Left lung (tissue), 10 donors: ENCODE data around the gene ZSWIM6. TPM values are rescaled to one million over a fixed set of nuclear protein-coding genes. Genes with fewer than 3 reads are reported as not detected.

ENCODE experiments used
- ATAC-seq: fragments of 200-7000 bp; cut with Tn5 transposase; one replicate; pipeline ENCODE4 v1.9.1; 2020; ENCODE audit warnings: moderate library complexity
- DNase-seq, 4 donors: peaks; one replicate each; pipeline ENCODE4 v3.0.0-alpha.2; 2013 to 2020
- H3K27ac ChIP-seq, 2 donors: fragments of 200-600 bp; sonication (generic) in 1 of 2; one replicate each; pipeline versions ENCODE4 v1.5.0 to v1.8.0; 2020 to 2021
- H3K27me3 ChIP-seq, 2 donors: fragments of 200-600 bp; sonication (generic) in 1 of 2; one replicate each; pipeline versions ENCODE4 v1.5.0 to v1.8.0; 2020 to 2021
- H3K36me3 ChIP-seq, 2 donors: fragments of 200-600 bp; sonication (generic) in 1 of 2; one replicate each; pipeline versions ENCODE4 v1.5.0 to v1.8.0; 2020 to 2021
- H3K4me1 ChIP-seq, 2 donors: fragments of 200-600 bp; one replicate each; pipeline ENCODE4 v1.8.0; 2021
- H3K4me3 ChIP-seq, 2 donors: fragments of 200-600 bp; sonication (generic) in 1 of 2; one replicate each; pipeline versions ENCODE4 v1.5.0 to v1.8.0; 2020 to 2021; ENCODE audit warnings: mild to moderate bottlenecking in 1 of 2
- H3K9me3 ChIP-seq, 2 donors: fragments of 200-600 bp; sonication (generic) in 1 of 2; one replicate each; pipeline versions ENCODE4 v1.5.0 to v1.8.0; 2020 to 2021
- CTCF ChIP-seq, 2 donors: fragments of 200-600 bp; sonication (generic) in 1 of 2; IDR thresholded peaks; one replicate each; pipeline versions ENCODE4 v1.5.0 to v1.8.0; 2021; ENCODE audit warnings: antibody characterized with exemption in 2 of 2
- intact Hi-C, 2 donors: fragments of 100-400 bp; cut with DNase I; formaldehyde crosslinking; loops; one replicate each; pipeline versions ENCODE4 v1.11.2 to v1.14.2; 2022
- polyA plus RNA-seq, 6 donors: library from polyadenylated mRNA; unstranded; fragments of 120-200 nt; gene quantifications; one replicate each; pipeline ENCODE4 v1.2.1, GENCODE V29; 2013; ENCODE audit not compliant: insufficient read length in 6 of 6
- total RNA-seq, 2 donors: library from RNA; stranded (reverse); fragmentation: NEBNext Ultra II Directional; extraction: Animal tissue kit (Norgen Biotek cat#: 25700); gene quantifications; one replicate each; pipeline ENCODE4 v1.2.1, GENCODE V29; 2021
- donor health status: DM: no; HTN: yes; CAD: no.
- donor health status: DM: no; HTN: no; CAD: no.

ZSWIM6 gene
- total and polyA plus RNA-seq, 8 donors: 17.5 to 24.4 (median 22.3) TPM

- Histone ChIP-seq H3K36me3 (no peaks in the 10 kb centered on the region), H3K4me1 (peaks cover 9 to 14% of the 10 kb centered on the region in 2 donors), H3K27ac (no peak overlapping the region), H3K4me3 (no peak overlapping the region), H3K9me3 (no peaks in the 10 kb centered on the region), H3K27me3 (no peaks in the 10 kb centered on the region)
- intact Hi-C loops: no loop called here
- ATAC-seq: no peak
- TF ChIP-seq CTCF (IDR thresholded peaks at IDR 0.05): no peak
- DNase-seq: no peak
Measured at GRCh38 chr5:61455179-61456006, 123.3 kb downstream of the ZSWIM6 start.

- no peaks in the 10 kb centered on the region for H3K36me3 ChIP-seq
- no peak for TF ChIP-seq CTCF (IDR thresholded peaks at IDR 0.05)
Measured at GRCh38 chr5:61460471-61460870, 128.4 kb downstream of the ZSWIM6 start.

GRCh38 chr5:61461417-61461816 lies 129.4 kb downstream of the ZSWIM6 start:
- H3K4me1 ChIP-seq: peaks cover 0 to 15% of the 10 kb centered on the region in 2 donors
- H3K27me3 ChIP-seq: no peaks in the 10 kb centered on the region
- intact Hi-C loops: no loop called here
- no peak for DNase-seq
- no peak overlapping the region for H3K4me3 ChIP-seq
- no peaks in the 10 kb centered on the region for H3K36me3 ChIP-seq
- no peak overlapping the region for H3K27ac ChIP-seq
- ATAC-seq: peak; percentile 80
- no peaks in the 10 kb centered on the region for H3K9me3 ChIP-seq
- TF ChIP-seq CTCF (IDR thresholded peaks at IDR 0.05): no peak

More at GRCh38 chr5:61460471-61460870, 128.4 kb downstream of the ZSWIM6 start:
- no peak overlapping the region for H3K4me3 ChIP-seq
- H3K4me1 ChIP-seq: peaks cover 0 to 7% of the 10 kb centered on the region in 2 donors
- H3K27ac ChIP-seq: no peak overlapping the region
- ATAC-seq (no peak), DNase-seq (no peak)
- intact Hi-C loops: no loop called here
- H3K9me3 ChIP-seq: no peaks in the 10 kb centered on the region
- no peaks in the 10 kb centered on the region for H3K27me3 ChIP-seq

- TF ChIP-seq CTCF (IDR thresholded peaks at IDR 0.05): no peak
- Histone ChIP-seq H3K4me3 (no peak overlapping the region), H3K36me3 (no peaks in the 10 kb centered on the region), H3K9me3 (no peaks in the 10 kb centered on the region), H3K27ac (no peak overlapping the region), H3K27me3 (no peaks in the 10 kb centered on the region), H3K4me1 (peaks cover 0 to 18% of the 10 kb centered on the region in 2 donors)
- DNase-seq (no peak), ATAC-seq (no peak)
- intact Hi-C loops: no loop called here
Measured at GRCh38 chr5:61461926-61462325, 129.9 kb downstream of the ZSWIM6 start.

- no peak for ATAC-seq
- peak in 1 of 4 donors; percentile 17 for DNase-seq
- H3K9me3 ChIP-seq: no peaks in the 10 kb centered on the region
- intact Hi-C loops: no loop called here
- H3K36me3 ChIP-seq: no peaks in the 10 kb centered on the region
- H3K4me3 ChIP-seq: no peak overlapping the region
- H3K27me3 ChIP-seq: no peaks in the 10 kb centered on the region
- TF ChIP-seq CTCF (IDR thresholded peaks at IDR 0.05): no peak
- no peak overlapping the region for H3K27ac ChIP-seq
- H3K4me1 ChIP-seq: peaks cover 0 to 27% of the 10 kb centered on the region in 2 donors
Measured at GRCh38 chr5:61463596-61463995, 131.5 kb downstream of the ZSWIM6 start.
